ENCODE data around the gene PIEZO1.
A peak's percentile ranks its signal among the peaks of the same experiment; 100 is the strongest.

The PIEZO1 gene

DNA sequence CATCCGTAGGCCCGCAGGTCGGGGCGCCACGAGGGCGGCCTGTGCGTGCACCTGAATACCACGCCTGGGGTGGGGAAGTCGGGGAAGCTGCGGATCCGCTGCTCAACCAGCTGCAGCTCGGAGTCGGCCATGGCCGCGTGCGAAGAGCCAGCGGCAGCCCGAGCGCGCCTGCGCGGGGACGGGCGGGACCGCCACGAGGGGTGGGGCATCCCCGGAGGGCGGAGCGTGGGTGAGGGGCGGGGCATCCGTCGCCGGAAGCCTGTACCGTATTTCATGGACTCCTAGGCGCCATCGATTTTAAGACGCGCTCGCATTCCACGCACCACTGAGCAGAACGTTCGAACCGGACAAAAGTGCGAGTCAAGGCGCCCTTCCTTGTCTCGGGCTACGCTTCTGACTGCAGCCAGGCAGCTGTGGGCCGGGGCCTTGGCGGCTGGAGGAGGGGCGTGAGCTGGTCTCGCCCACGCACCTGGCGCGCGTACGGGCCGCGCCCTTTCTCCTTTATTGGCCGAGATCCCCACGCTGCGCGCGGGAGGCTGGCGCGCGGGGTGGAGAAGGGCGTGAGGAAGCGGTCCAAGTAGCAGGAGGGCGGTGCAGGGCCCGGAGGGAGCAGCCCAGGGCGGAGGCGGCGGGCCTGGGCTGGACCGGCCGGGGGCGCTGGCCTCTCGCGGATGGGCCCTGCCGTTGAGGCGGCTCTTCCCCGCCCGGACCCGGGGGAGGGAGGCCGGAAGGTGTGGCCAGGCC lies 26.9 kb upstream of the PIEZO1 start, which contains the start of gene APRT:
Gene APRT (minus strand): TSS at position 160 of the 744 bp plus-strand sequence. CDS start 29 bp downstream, at position 131.
- H3K36me3 Mint-ChIP-seq, result peaks cover 15% of the 10 kb centered on the region
- H3K27ac Mint-ChIP-seq, result peak within 1 kb of the TSS; percentile 99
- peaks cover 29% of the 10 kb centered on the region for H3K4me1 Mint-ChIP-seq
- CTCF ChIA-PET, result interaction anchor here (0.7 to 2.3 kb wide), 4 partner anchors 30 to 355 kb away, joined by 3 to 12 read pairs (median 6); partner anchors contain the start of genes GALNS and TRAPPC2L
- no peaks in the 10 kb centered on the region for H3K27me3 Mint-ChIP-seq
- peak within 1 kb of the TSS; percentile 90 for H3K4me3 Mint-ChIP-seq
- DNase-seq, result peak; percentile 97
- H3K9me3 Mint-ChIP-seq, result no peaks in the 10 kb centered on the region

DNA sequence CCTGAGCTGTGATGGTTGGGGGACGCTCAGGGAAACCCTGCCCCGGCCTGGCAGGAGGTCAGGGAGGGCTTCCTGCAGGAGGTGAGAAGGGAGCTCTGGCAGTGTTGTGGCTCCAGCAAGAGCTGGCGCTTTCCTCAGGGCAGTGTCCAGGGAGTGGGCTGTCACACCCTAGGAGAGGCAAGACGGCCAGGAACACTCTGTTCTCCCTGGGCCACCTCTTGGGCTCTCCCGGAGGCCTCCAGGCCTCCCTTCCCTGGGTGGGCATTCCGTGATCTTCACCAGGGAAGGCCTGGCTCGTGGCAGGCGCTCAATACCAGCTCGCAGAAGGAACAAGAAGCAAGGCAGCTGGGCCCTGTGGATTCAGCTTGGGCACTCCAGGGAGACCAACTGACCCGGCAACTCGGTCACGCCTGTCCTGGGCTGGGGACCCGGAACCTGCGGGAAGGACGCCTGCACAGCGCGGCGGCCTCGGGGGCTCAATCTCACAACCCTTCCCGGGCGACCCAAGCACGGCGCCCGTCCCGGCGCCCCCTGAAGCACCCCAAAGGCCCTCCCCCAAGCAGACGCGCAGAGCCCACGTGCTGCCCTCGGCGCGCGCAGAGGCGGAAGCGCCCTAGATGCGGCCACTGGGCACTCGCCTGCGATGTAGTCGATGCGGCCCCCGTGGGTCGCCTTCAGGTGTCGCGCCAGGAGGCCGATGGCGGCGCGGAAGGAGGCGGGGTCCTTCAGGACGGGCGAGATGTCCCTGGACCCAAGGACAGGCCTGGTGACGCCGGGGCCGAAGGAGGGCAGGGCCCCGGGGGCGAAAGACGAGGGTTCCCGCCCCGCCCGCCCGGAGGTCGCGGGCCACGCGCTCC lies 26.1 kb upstream of the PIEZO1 start:
- H3K9me3 Mint-ChIP-seq, result no peaks in the 10 kb centered on the region
- CTCF ChIA-PET, result interaction anchor here (1.0 to 2.3 kb wide), 5 partner anchors 29 to 405 kb away, joined by 4 to 12 read pairs (median 5); no protein-coding TSS in a partner anchor
- peak overlapping the region; percentile 99 for H3K27ac Mint-ChIP-seq
- peaks cover 17% of the 10 kb centered on the region for H3K36me3 Mint-ChIP-seq
- peak; percentile 79 for DNase-seq
- no peaks in the 10 kb centered on the region for H3K27me3 Mint-ChIP-seq
- peak overlapping the region; percentile 90 for H3K4me3 Mint-ChIP-seq
- H3K4me1 Mint-ChIP-seq, result peaks cover 29% of the 10 kb centered on the region

DNA sequence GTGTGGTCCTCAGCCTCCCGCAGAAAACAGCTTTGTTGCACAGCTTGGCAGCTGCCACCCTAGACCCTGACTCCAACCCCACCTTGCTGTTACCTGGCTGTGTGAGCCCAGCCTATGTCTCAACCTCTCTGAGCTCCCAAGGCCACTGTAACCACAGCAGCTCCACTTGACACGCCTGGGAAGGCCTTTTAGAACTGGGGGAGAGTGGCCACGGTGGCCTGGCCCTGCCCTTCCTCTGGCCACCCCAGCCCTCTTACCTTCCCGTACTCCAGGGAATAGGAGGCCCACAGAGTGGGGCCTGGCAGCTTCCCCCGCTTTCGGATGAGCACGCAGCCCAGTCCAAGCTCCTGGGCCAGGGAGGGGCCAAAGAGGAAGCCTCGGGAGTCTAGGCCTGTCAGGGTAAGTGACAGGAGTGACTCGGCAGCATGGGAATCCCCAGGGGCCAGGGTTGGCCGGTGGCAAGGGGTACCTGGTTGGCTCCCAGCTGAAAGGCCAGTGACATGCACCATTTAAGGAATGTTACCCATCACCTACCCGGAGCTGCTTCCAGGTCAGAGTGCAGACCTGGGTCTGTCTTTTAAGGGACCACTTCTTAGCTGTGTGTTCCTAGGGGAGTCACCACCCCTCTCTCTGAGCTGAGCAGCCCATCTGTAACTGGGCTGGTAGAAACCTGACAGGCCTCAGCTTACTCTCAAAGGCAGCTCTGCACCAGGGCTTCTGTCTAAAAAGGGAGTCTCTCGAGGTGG lies 25.3 kb upstream of the PIEZO1 start:
- Mint-ChIP-seq H3K4me3 (peak overlapping the region; percentile 90), H3K4me1 (peaks cover 29% of the 10 kb centered on the region), H3K9me3 (no peaks in the 10 kb centered on the region), H3K27me3 (no peaks in the 10 kb centered on the region), H3K27ac (peak overlapping the region; percentile 99), H3K36me3 (peaks cover 18% of the 10 kb centered on the region)
- CTCF ChIA-PET, result interaction anchor here (1.0 to 2.3 kb wide), 5 partner anchors 28 to 406 kb away, joined by 4 to 12 read pairs (median 5); no protein-coding TSS in a partner anchor
- no peak for DNase-seq

DNA sequence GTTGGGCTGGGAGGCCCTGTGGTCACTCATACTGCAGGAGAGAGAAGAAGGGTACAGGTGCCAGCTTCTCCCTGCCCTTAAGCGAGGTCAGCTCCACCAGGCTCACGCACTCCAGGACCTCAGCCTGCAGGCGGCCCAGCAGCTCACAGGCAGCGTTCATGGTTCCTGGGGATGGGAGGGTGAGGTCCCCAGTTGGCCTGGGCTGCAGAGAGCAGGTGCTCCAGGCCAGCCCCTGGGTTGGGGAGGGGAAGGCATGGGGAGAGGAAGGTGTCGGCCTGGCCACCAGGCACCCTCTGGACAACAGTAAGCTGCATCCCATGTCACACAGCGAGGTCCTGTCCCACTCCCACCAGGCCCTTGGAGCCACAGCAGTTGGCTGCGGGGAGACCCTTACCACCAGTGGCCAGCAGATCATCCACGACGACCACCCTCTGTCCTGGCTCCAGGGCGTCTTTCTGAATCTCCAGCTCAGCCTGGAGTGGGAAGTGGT lies 24.7 kb upstream of the PIEZO1 start:
- Mint-ChIP-seq H3K36me3 (peaks cover 18% of the 10 kb centered on the region), H3K9me3 (no peaks in the 10 kb centered on the region), H3K4me3 (peak overlapping the region; percentile 90), H3K27ac (peak overlapping the region; percentile 99), H3K4me1 (peaks cover 31% of the 10 kb centered on the region), H3K27me3 (no peaks in the 10 kb centered on the region)
- DNase-seq, result no peak
- CTCF ChIA-PET, result interaction anchor here (0.9 to 2.3 kb wide), 5 partner anchors 28 to 73 kb away, joined by 3 to 12 read pairs (median 5); no protein-coding TSS in a partner anchor

DNA sequence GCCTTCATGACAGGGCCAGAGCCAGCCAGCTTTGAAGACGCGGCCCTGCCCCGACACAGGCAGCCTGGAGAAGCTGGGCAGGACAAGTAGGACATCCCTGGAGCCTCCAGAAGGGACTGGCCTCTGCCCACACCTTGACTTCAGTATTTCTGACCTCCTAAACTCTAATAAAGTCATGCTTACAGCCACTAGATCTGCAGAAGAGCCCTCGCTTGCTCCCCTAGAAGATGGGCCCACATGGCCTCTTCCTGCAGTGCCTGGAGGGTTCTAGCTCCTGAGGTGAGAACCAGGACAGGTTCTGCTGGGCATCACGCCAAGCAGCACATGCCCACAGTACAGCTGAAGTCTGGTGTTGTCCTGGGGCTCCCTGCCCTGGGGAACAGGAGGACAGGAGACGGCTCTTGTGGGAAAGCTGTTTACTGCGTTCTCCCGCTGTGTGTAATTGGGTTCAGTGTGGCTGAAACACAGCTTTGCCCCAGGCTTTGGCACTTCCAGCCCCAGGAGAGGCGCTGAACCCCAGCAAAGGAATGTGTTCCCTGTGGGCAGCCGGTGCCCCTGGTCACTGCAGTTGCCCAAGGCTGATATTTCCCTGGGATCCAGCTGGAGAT lies 24.2 kb upstream of the PIEZO1 start:
- Mint-ChIP-seq H3K9me3 (no peaks in the 10 kb centered on the region), H3K27ac (peak overlapping the region; percentile 60), H3K4me1 (peaks cover 36% of the 10 kb centered on the region), H3K27me3 (no peaks in the 10 kb centered on the region), H3K36me3 (peaks cover 21% of the 10 kb centered on the region), H3K4me3 (peak overlapping the region; percentile 15)
- CTCF ChIA-PET, result interaction anchor here (0.9 to 2.3 kb wide), 2 partner anchors 27 to 72 kb away, joined by 3 to 12 read pairs; no protein-coding TSS in a partner anchor
- no peak for DNase-seq

DNA sequence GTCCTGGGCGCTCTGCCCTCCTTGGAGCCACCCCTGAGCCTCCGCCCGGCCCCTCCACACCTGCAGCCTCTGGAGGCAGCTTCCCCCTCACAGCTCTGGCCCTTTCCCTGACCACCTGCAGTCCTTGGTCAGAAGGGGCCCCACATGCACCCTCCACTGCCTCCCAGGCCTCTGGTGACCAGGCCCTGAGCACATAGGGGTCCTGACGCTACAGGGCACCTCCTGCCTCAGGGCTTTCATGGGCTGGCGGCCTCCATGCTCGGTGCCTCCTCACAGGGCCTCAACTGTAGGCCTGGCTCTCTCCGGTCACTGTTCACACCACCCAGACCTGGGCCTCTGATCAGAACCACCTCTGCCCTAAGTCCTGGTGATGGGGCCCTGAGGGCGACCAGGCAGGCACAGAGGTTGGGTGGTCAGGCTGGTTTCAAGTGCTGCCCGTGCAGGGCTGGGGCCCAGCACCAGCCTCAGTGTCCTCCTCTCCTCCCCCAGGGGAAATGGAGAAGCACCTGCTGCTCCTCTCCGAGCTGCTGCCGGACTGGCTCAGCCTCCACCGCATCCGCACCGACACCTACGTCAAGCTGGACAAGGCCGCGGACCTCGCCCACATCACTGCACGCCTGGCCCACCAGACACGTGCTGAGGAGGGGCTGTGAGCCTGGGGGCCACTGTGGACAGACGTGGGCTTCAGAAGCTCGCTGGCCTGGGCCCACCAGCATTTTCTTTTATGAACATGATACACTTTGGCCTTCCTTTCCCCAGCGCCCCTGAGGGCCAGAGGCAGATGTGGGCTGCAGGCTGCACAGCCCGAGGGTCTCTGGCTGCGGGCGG lies 22.8 kb upstream of the PIEZO1 start:
- peaks cover 21% of the 10 kb centered on the region for H3K36me3 Mint-ChIP-seq
- peak overlapping the region; percentile 33 for H3K4me3 Mint-ChIP-seq
- no peaks in the 10 kb centered on the region for H3K27me3 Mint-ChIP-seq
- no peak for DNase-seq
- CTCF ChIA-PET, result no interaction called here
- no peaks in the 10 kb centered on the region for H3K9me3 Mint-ChIP-seq
- no peak overlapping the region for H3K27ac Mint-ChIP-seq
- H3K4me1 Mint-ChIP-seq, result peaks cover 32% of the 10 kb centered on the region

DNA sequence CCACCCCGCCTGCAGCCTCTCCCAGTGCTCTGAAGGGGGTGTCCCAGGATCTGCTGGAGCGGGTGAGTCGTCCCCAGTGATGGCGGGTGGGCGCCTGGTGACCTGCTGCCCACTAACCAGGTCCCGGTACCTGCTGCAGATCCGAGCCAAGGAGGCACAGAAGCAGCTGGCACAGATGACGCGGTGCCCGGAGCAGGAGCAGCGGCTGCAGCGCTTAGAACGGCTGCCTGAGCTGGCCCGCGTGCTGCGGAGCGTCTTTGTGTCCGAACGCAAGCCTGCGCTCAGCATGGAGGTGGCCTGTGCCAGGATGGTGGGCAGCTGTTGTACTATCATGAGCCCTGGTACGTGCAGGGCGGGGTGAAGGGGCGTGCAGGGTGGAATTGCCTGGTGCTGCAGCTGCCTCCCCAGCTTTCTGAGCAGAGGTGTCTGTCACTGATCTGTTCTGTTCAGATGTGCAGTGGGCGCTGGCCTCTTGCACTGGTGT lies 22.2 kb upstream of the PIEZO1 start:
- Mint-ChIP-seq H3K4me3 (no peak overlapping the region), H3K27me3 (no peaks in the 10 kb centered on the region), H3K4me1 (peaks cover 28% of the 10 kb centered on the region), H3K9me3 (no peaks in the 10 kb centered on the region), H3K36me3 (peaks cover 21% of the 10 kb centered on the region), H3K27ac (no peak overlapping the region)
- CTCF ChIA-PET, result no interaction called here
- DNase-seq, result no peak

DNA sequence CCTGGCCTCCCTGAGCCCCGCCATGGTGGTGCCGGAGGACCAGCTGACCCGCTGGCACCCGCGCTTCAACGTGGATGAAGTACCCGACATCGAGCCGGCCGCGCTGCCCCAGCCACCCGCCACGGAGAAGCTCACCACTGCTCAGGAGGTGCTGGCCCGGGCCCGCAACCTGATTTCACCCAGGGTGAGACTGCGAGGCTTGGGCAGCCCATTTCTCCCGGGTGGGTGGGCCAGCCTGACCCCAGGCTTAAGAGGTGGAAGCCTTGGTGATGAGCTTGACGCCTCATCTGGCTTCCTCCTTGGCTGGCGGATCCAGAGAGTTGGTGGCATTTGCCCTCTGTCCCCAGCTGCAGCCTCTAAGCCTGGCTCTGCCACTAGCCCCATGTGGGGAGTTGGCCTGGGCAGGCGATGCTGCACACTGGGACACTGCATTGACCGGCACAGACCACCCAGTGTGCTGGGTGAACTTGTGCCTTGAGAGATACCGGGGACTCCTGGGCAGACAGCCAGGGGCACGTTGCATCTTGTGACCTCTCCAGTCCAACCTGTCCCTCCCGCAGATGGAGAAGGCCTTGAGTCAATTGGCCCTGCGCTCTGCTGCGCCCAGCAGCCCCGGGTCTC lies 21.6 kb upstream of the PIEZO1 start:
- H3K4me1 Mint-ChIP-seq, result peaks cover 29% of the 10 kb centered on the region
- peaks cover 21% of the 10 kb centered on the region for H3K36me3 Mint-ChIP-seq
- CTCF ChIA-PET, result no interaction called here
- no peaks in the 10 kb centered on the region for H3K9me3 Mint-ChIP-seq
- H3K27ac Mint-ChIP-seq, result no peak overlapping the region
- no peak for DNase-seq
- H3K4me3 Mint-ChIP-seq, result peak overlapping the region; percentile 28
- H3K27me3 Mint-ChIP-seq, result no peaks in the 10 kb centered on the region

DNA sequence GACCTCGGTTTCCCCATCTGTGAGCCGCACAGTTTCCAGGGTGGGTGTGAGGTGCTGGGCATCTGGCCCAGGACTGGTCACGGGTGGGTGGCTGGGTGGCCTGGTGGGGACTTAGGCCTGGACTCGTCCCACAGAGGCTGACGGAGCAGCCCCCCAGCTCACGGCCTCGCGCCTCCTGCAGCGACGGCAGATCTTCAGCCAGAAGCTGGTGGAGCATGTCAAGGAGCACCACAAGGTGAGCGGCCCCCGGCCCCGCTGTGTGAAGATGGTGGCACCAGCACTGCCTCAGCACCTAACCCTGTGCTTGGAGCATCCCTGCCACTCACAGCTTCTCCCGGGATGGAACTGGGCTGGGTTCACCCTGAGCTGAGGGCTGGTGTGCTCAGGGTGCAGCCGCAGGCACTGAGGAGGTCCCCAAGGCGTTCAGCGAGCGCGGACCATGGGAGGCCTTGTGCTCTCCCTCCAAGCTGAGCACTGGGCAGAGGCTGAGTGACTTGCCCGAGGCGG lies 20.9 kb upstream of the PIEZO1 start:
- CTCF ChIA-PET, result interaction anchor here (1.9 kb wide), 1 partner anchor 24 kb away, joined by 8 read pairs; no protein-coding TSS in a partner anchor
- DNase-seq, result no peak
- peaks cover 35% of the 10 kb centered on the region for H3K4me1 Mint-ChIP-seq
- no peaks in the 10 kb centered on the region for H3K27me3 Mint-ChIP-seq
- no peak overlapping the region for H3K27ac Mint-ChIP-seq
- H3K9me3 Mint-ChIP-seq, result no peaks in the 10 kb centered on the region
- H3K36me3 Mint-ChIP-seq, result peaks cover 25% of the 10 kb centered on the region
- H3K4me3 Mint-ChIP-seq, result peak overlapping the region; percentile 28

DNA sequence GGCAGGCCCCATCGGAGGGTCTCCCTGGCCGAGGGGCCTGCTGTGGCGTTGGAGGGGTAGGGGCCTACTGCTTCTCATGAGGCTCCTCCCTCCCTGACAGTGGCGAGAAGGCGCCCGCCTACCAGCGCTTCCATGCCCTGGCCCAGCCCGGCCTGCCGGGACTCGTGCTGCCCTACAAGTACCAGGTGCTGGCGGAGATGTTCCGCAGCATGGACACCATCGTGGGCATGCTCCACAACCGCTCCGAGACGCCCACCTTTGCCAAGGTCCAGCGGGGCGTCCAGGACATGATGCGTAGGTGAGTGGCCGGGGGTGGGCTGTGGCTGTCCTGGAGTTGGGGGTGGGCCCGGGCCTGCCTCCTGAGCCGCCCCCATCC lies 20.3 kb upstream of the PIEZO1 start:
- Mint-ChIP-seq H3K4me3 (peak overlapping the region; percentile 48), H3K27me3 (no peaks in the 10 kb centered on the region), H3K4me1 (peaks cover 38% of the 10 kb centered on the region), H3K27ac (no peak overlapping the region), H3K36me3 (peaks cover 27% of the 10 kb centered on the region), H3K9me3 (no peaks in the 10 kb centered on the region)
- CTCF ChIA-PET, result interaction anchor here (1.9 kb wide), 1 partner anchor 23 kb away, joined by 8 read pairs; no protein-coding TSS in a partner anchor
- DNase-seq, result no peak

DNA sequence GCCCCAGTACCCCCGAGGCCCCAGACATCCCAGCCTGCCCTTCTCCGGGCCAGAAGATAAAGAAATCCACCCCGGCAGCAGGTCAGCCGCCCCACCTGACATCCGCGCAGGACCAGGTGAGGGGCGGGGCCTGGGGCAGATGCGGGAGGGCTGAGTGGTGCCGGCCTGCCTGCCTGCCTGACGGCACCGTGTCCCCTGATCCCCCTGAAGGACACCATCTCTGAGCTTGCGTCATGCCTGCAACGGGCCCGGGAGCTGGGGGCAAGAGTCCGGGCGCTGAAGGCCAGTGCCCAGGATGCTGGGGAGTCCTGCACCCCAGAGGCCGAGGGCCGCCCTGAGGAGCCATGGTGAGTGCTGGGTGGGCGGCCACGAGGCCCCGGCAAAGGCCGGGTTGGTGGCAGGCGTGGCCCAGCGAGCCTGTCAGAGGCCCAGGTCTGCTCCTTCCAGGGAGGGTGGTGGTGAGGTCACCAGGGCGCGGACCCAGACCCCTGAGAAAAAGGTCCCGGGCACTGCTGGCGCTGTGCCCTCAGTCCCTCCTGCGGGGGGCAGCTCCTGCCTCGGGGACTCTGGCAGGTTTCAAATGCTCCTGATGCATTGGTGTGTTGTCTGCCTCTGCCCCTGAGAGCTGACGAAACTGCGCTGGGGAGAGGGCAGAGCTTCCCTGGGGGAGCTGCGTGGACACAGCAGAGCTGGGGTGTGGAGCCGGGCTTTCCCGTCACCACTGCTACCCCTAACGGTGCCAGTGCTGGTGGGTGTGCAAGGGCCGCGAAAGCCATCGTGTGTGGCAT lies 19.7 kb upstream of the PIEZO1 start:
- peak; percentile 71 for DNase-seq
- peak overlapping the region; percentile 68 for H3K27ac Mint-ChIP-seq
- CTCF ChIA-PET, result interaction anchor here (1.9 kb wide), 1 partner anchor 22 kb away, joined by 8 read pairs; no protein-coding TSS in a partner anchor

More for the DNA sequence above, 19.7 kb upstream of the PIEZO1 start:
- Mint-ChIP-seq H3K9me3 (no peaks in the 10 kb centered on the region), H3K4me3 (peak overlapping the region; percentile 88), H3K36me3 (peaks cover 31% of the 10 kb centered on the region), H3K27me3 (no peaks in the 10 kb centered on the region), H3K4me1 (peaks cover 38% of the 10 kb centered on the region)

All from activated naive CD4-positive, alpha-beta T cell treated with anti-CD3 and anti-CD28 coated beads, Interleukin-2, amount 10 ng/mL, durations not matched to agents 7 days and 5 days (primary cell).